IMR-90 (cell line): ENCODE results near the gene USP7. TPM values are rescaled to one million over a fixed set of nuclear protein-coding genes. Genes with fewer than 3 reads are reported as not detected.
A peak's percentile ranks its signal among the peaks of the same experiment; 100 is the strongest.

Experiments used
- ATAC-seq: fragments of 200-7000 bp; cut with Tn5 transposase; 2 replicates; pipeline ENCODE4 v1.9.1; 2020; ENCODE audit warnings: low read depth, mild to moderate bottlenecking, moderate library complexity
- BruUV-seq: library from RNA; stranded (reverse); fragments of 400-500 nt; replicated peaks from 2 replicates; lab custom pipeline; 2021; lab: Mats Ljungman, UMichigan
- CTCF ChIA-PET: fragments of 300-600 bp; formaldehyde crosslinking; extraction: SDS; loops from one replicate; lab custom pipeline; 2021; ENCODE audit warnings: antibody characterized with exemption; lab: Yijun Ruan, JAX
- POLR2A ChIA-PET: fragments of 300-600 bp; sonication (Branson Sonifier 250); formaldehyde crosslinking; loops from one replicate; lab custom pipeline; 2022; ENCODE audit warnings: antibody characterized with exemption; ENCODE audit not compliant: unreplicated experiment; lab: Charles Lee
- DNase-seq: peaks from one replicate; pipeline ENCODE4 v3.0.0; 2013
- H2AFZ ChIP-seq: replicated peaks from 2 replicates; pipeline ENCODE3; 2013; ENCODE audit warnings: low read length, mild to moderate bottlenecking; ENCODE audit not compliant: poor library complexity
- H2AK5ac ChIP-seq: 2 replicates; pipeline ENCODE4 v1.6.1; 2013; ENCODE audit warnings: low read depth, low read length, inconsistent platforms
- H2AK9ac ChIP-seq: replicated peaks from 2 replicates; pipeline ENCODE3; 2013; ENCODE audit warnings: mild to moderate bottlenecking, low read depth, low read length, moderate library complexity; ENCODE audit not compliant: poor library complexity
- H2BK120ac ChIP-seq: 2 replicates; pipeline ENCODE4 v1.6.1; 2013; ENCODE audit warnings: low read depth, low read length, inconsistent platforms
- H2BK15ac ChIP-seq: 3 replicates; pipeline ENCODE4 v1.6.1; 2013; ENCODE audit warnings: low read depth, low read length, inconsistent platforms
- H2BK20ac ChIP-seq: 2 replicates; pipeline ENCODE4 v1.6.1; 2013; ENCODE audit warnings: low read depth, mild to moderate bottlenecking, inconsistent platforms, low read length, moderate library complexity
- H2BK5ac ChIP-seq: 2 replicates; pipeline ENCODE4 v1.6.1; 2013; ENCODE audit warnings: mild to moderate bottlenecking, low read depth, low read length, inconsistent platforms; ENCODE audit not compliant: poor library complexity, severe bottlenecking
- H3K14ac ChIP-seq: replicated peaks from 2 replicates; pipeline ENCODE4 v1.6.1; 2013; ENCODE audit warnings: low read depth, low read length, inconsistent platforms
- H3K18ac ChIP-seq: 2 replicates; pipeline ENCODE4 v1.6.1; 2013; ENCODE audit warnings: low read depth, low read length, control low read depth
- H3K23ac ChIP-seq: 2 replicates; pipeline ENCODE4 v1.6.1; 2013; ENCODE audit warnings: low read depth, low read length, inconsistent platforms
- H3K27ac ChIP-seq: 2 replicates; pipeline ENCODE4 v1.5.1; 2013; ENCODE audit warnings: mild to moderate bottlenecking, control low read depth, low read length; ENCODE audit not compliant: insufficient read depth
- H3K27me3 ChIP-seq: 2 replicates; pipeline ENCODE4 v1.6.1; 2013; ENCODE audit warnings: low read length; ENCODE audit not compliant: control insufficient read depth, insufficient read depth
- H3K36me3 ChIP-seq: 2 replicates; pipeline ENCODE4 v1.6.1; 2013; ENCODE audit warnings: low read length, mixed read lengths; ENCODE audit not compliant: control insufficient read depth, insufficient read depth
- H3K4ac ChIP-seq: 2 replicates; pipeline ENCODE4 v1.6.1; 2013; ENCODE audit warnings: low read depth, low read length, inconsistent platforms
- H3K4me1 ChIP-seq: 2 replicates; pipeline ENCODE4 v1.6.1; 2013; ENCODE audit warnings: low read length, mixed read lengths; ENCODE audit not compliant: control insufficient read depth, insufficient read depth
- H3K4me2 ChIP-seq: 2 replicates; pipeline ENCODE4 v1.6.1; 2013; ENCODE audit warnings: low read depth, mild to moderate bottlenecking, control low read depth, low read length, moderate library complexity
- H3K4me3 ChIP-seq: 2 replicates; pipeline ENCODE4 v1.5.1; 2013; ENCODE audit warnings: low read depth, mild to moderate bottlenecking, control low read depth, low read length, moderate library complexity; ENCODE audit not compliant: insufficient read depth
- H3K56ac ChIP-seq: 2 replicates; pipeline ENCODE4 v1.6.1; 2013; ENCODE audit warnings: low read length, inconsistent platforms; ENCODE audit not compliant: insufficient read depth; ENCODE audit errors: extremely low read depth
- H3K79me1 ChIP-seq, 2 experiments: 2 replicates each; pipeline ENCODE4 v1.6.1; 2013; ENCODE audit warnings: low read length in 2 of 2, inconsistent platforms in 1 of 2, low read depth in 1 of 2
- H3K9ac ChIP-seq: 2 replicates; pipeline ENCODE4 v1.6.1; 2013; ENCODE audit warnings: low read depth, low read length, control low read depth
- H3K9me1 ChIP-seq: 2 replicates; pipeline ENCODE4 v1.6.1; 2013; ENCODE audit warnings: low read length, inconsistent platforms; ENCODE audit not compliant: insufficient read depth
- H3K9me3 ChIP-seq: 2 replicates; pipeline ENCODE4 v1.6.1; 2013; ENCODE audit warnings: low read length; ENCODE audit not compliant: control insufficient read depth, insufficient read depth
- H4K20me1 ChIP-seq: 2 replicates; pipeline ENCODE4 v1.6.1; 2013; ENCODE audit warnings: low read length, inconsistent platforms; ENCODE audit not compliant: insufficient read depth
- H4K5ac ChIP-seq: 2 replicates; pipeline ENCODE4 v1.6.1; 2013; ENCODE audit warnings: mild to moderate bottlenecking, low read depth, low read length, control low read depth
- H4K8ac ChIP-seq, 2 experiments: 2 replicates each; pipeline ENCODE4 v1.6.1; 2013; ENCODE audit warnings: low read depth in 2 of 2, low read length in 2 of 2, control low read depth in 1 of 2, inconsistent platforms in 1 of 2
- H4K91ac ChIP-seq: 2 replicates; pipeline ENCODE4 v1.6.1; 2013; ENCODE audit warnings: low read depth, low read length, inconsistent platforms; ENCODE audit not compliant: insufficient read depth
- CEBPB ChIP-seq: IDR thresholded peaks from 2 replicates; pipeline ENCODE4 v1.6.1; 2012; ENCODE audit warnings: low read depth, low read length, improper control_type of control experiment
- CHD1 ChIP-seq: IDR thresholded peaks from 2 replicates; pipeline ENCODE4 v1.6.1; 2012; ENCODE audit warnings: low read depth, low read length, improper control_type of control experiment
- MAZ ChIP-seq: IDR thresholded peaks from 2 replicates; pipeline ENCODE4 v1.6.1; 2012; ENCODE audit warnings: low read depth, mild to moderate bottlenecking, low read length, improper control_type of control experiment, moderate library complexity, borderline replicate concordance
- POLR2A ChIP-seq: IDR thresholded peaks from 2 replicates; pipeline ENCODE4 v1.6.1; 2012; ENCODE audit warnings: mild to moderate bottlenecking, low read depth, low read length
- WGBS, 2 experiments: methylation state at CpG; one replicate each; pipeline versions ENCODE4 v1.1.5 to v1.1.7; 2013; ENCODE audit warnings: missing lambda C conversion rate in 2 of 2; ENCODE audit not compliant: insufficient read length in 1 of 2; ENCODE audit errors: extremely low coverage in 2 of 2; 5-methylcytosine and 5-hydroxymethylcytosine counted together
- dilution Hi-C: fragments of 300-500 bp; cut with HindIII; formaldehyde crosslinking; loops from one replicate; pipeline ENCODE4 v1.14.3; 2018; ENCODE audit warnings: low sequenced_read_pairs; ENCODE audit not compliant: unreplicated experiment
- in situ Hi-C: fragments of 300-500 bp; cut with MboI; formaldehyde crosslinking; loops from 3 replicates; pipeline ENCODE4 v1.14.3; 2019; ENCODE audit warnings: low sequenced_read_pairs, inconsistent platforms, mixed read lengths
- intact Hi-C: fragments of 100-400 bp; cut with micrococcal nuclease; formaldehyde crosslinking; loops from 2 replicates; pipeline ENCODE4 v1.10.0; 2022
- polyA plus RNA-seq, 3 experiments: library from polyadenylated mRNA; depleted of rRNA; stranded (reverse); fragments of >200 nt; gene quantifications; 2 replicates each; pipeline ENCODE4 v1.2.3, GENCODE V29; 2012; ENCODE audit warnings: low replicate concordance in 1 of 3
- total RNA-seq: library from RNA; depleted of rRNA; stranded (reverse); fragments of >200 nt; gene quantifications from 2 replicates; pipeline ENCODE4 v1.2.3, GENCODE V29; 2012

The USP7 gene
- total and polyA plus RNA-seq, 2 of the 4 experiments (the other 2 are of a cell fraction), result 17.8 to 28.3 TPM

DNA sequence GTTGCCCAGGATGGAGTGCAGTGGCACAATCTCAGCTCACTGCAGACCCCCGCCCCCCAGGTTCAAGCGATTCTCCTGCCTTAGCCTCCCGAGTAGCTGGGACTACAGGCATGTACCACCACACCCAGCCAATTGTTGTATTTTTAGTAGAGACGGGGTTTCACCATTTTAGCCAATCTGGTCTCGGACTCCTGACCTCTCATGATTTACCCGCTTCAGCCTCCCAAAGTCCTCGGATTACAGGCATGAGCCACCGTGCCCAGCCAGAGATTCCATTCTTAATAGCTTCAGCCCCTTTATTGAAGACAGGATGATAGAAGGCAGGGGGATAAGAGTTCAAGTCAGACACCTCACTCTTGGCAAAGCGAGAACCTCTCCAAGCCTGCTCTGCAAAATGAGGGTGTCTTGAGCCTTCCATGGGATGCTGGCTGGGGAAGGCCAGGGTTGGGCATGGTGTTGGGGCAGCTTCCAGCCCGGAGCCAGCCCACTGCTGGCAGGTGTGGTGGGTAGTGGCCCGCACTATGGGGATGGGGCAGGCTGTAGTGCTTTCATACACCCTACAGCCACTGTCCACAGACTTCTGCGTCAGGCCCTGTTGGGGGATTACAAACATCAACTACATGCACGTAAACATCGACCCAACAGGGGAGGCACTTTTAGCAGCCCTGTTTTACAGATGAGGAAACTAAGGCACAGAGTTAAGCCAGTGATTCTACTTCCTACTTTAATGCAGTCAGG, 98.4 kb downstream of the USP7 start:
- Histone ChIP-seq H3K56ac (no peak overlapping the region), H3K9me3 (no peaks in the 10 kb centered on the region), H3K14ac (no peak overlapping the region), H2AFZ (no peak overlapping the region), H2AK9ac (no peak overlapping the region), H3K18ac (no peak overlapping the region), H3K23ac (no peak overlapping the region; the same call in 1 of the 2 replicates), H4K20me1 (peaks cover 70% of the 10 kb centered on the region), H4K5ac (no peak overlapping the region), H3K9ac (no peak overlapping the region), H2BK120ac (no peak overlapping the region), H2BK5ac (no peak overlapping the region), H3K4me2 (no peak overlapping the region), H4K8ac (no peak overlapping the region), H2BK20ac (no peak overlapping the region), H2AK5ac (no peak overlapping the region; the same call in 1 of the 2 replicates), H3K9me1 (peaks cover 17% of the 10 kb centered on the region), H3K36me3 (peaks cover 4% of the 10 kb centered on the region), H3K4me3 (no peak overlapping the region), H4K91ac (no peak overlapping the region), H3K79me1 (peaks cover 8 to 83% of the 10 kb centered on the region in 2 experiments), H3K27me3 (no peaks in the 10 kb centered on the region), H3K4me1 (peaks cover 28% of the 10 kb centered on the region), H2BK15ac (no peak overlapping the region), H3K4ac (peak overlapping the region; percentile 8; the same call in 1 of the 2 replicates), H3K27ac (no peak overlapping the region)
- ChIA-PET CTCF (interaction anchor here (1.2 kb wide), 1 partner anchor 8 kb away, joined by 3 read pairs; no protein-coding TSS in a partner anchor), POLR2A (no interaction called here)
- intact Hi-C loops (loop anchor here (5.0 kb wide), 1 partner anchor 68 kb away; the partner anchor contains the start of genes PMM2 and TMEM186), in situ Hi-C loops (no loop called here), dilution Hi-C loops (no loop called here)
- no TSS peak for BruUV-seq
- TF ChIP-seq POLR2A, result 0 out of 2 replicates have a peak, but pooled peaks have one; percentile 6
- TF ChIP-seq CHD1, result no peak
- TF ChIP-seq CEBPB, result no peak
- no peak for TF ChIP-seq MAZ
- 100% methylated on average over 3 of the region's 14 CpGs; no CpG with 5 or more reads in 1 of the 2 experiments for WGBS, 2 experiments
- no peak for DNase-seq
- ATAC-seq, result no peak
